H1 (cell line): ENCODE data around the gene CD46. TPM values are rescaled to one million over a fixed set of nuclear protein-coding genes. Genes with fewer than 3 reads are reported as not detected.

ENCODE experiments used
- CTCF ChIA-PET: fragments of 300-600 bp; sonication (Branson Sonifier 250); formaldehyde crosslinking; loops from one replicate; lab custom pipeline; 2021; ENCODE audit not compliant: partially characterized antibody; lab: Charles Lee
- POLR2A ChIA-PET: fragments of 300-600 bp; sonication (Branson Sonifier 250); formaldehyde crosslinking; loops from one replicate; lab custom pipeline; 2021; ENCODE audit warnings: inconsistent platforms; ENCODE audit not compliant: partially characterized antibody; lab: Charles Lee
- DNase-seq, 2 experiments: peaks; one replicate each; pipeline versions ENCODE4 v3.0.0 to v3.0.0-alpha.2; 2010 to 2022; ENCODE audit warnings: low spot score in 2 of 2, low read depth in 1 of 2, mixed read lengths in 1 of 2
- FAIRE-seq: peaks from 2 replicates; lab custom pipeline; 2011; peaks lifted over from hg19 to GRCh38; lab: Jason Lieb, UNC
- H2AFZ ChIP-seq: 2 replicates; pipeline ENCODE4 v1.8.1; 2012; ENCODE audit warnings: low read length, inconsistent platforms
- H2AK5ac ChIP-seq: 2 replicates; pipeline ENCODE4 v1.6.1; 2013; ENCODE audit warnings: low read depth, low read length
- H2BK120ac ChIP-seq: replicated peaks from 2 replicates; pipeline ENCODE3; 2013; ENCODE audit warnings: low read depth, low read length, inconsistent platforms
- H2BK12ac ChIP-seq: 2 replicates; pipeline ENCODE4 v1.6.1; 2013; ENCODE audit warnings: low read depth, low read length
- H2BK15ac ChIP-seq: 2 replicates; pipeline ENCODE4 v1.6.1; 2013; ENCODE audit warnings: low read length
- H2BK20ac ChIP-seq: 2 replicates; pipeline ENCODE4 v1.6.1; 2013; ENCODE audit warnings: low read length
- H2BK5ac ChIP-seq: 2 replicates; pipeline ENCODE4 v1.6.1; 2013; ENCODE audit warnings: low read depth, low read length
- H3K14ac ChIP-seq: 2 replicates; pipeline ENCODE4 v1.6.1; 2013; ENCODE audit warnings: inconsistent platforms; ENCODE audit not compliant: insufficient read length
- H3K18ac ChIP-seq: 2 replicates; pipeline ENCODE4 v1.6.1; 2013; ENCODE audit warnings: low read length; ENCODE audit errors: extremely low read depth
- H3K23ac ChIP-seq: 2 replicates; pipeline ENCODE4 v1.6.1; 2013; ENCODE audit warnings: inconsistent platforms; ENCODE audit not compliant: insufficient read length
- H3K23me2 ChIP-seq: 2 replicates; pipeline ENCODE4 v1.6.1; 2013; ENCODE audit warnings: low read depth, low read length
- H3K27ac ChIP-seq: 2 replicates; pipeline ENCODE4 v1.6.1; 2011; ENCODE audit warnings: low read depth, low read length, inconsistent platforms
- H3K27me3 ChIP-seq, 4 experiments: replicated peaks in 1 of 4; 1 replicate in 1 of 4; 2 replicates in 3 of 4; pipeline versions ENCODE4 v1.6.1 to v1.8.1; 2011 to 2013; ENCODE audit warnings: low read length in 3 of 4, mild to moderate bottlenecking in 3 of 4, inconsistent platforms in 2 of 4, mixed read lengths in 2 of 4, moderate library complexity in 1 of 4; ENCODE audit not compliant: control insufficient read depth in 3 of 4, insufficient read depth in 3 of 4; ENCODE audit errors: extremely low read depth in 1 of 4
- H3K36me3 ChIP-seq, 4 experiments: 2 replicates each; pipeline versions ENCODE4 v1.6.1 to v1.8.1; 2011 to 2013; ENCODE audit warnings: mild to moderate bottlenecking in 4 of 4, low read length in 3 of 4, moderate library complexity in 2 of 4, control low read depth in 1 of 4, inconsistent platforms in 1 of 4; ENCODE audit not compliant: insufficient read depth in 4 of 4, control insufficient read depth in 2 of 4
- H3K4ac ChIP-seq: replicated peaks from 2 replicates; pipeline ENCODE3; 2013; ENCODE audit warnings: low read length, low read depth, mixed read lengths, inconsistent platforms; ENCODE audit not compliant: insufficient read length
- H3K4me1 ChIP-seq, 4 experiments: replicated peaks in 1 of 4; 1 replicate in 1 of 4; 2 replicates in 3 of 4; pipeline versions ENCODE4 v1.6.1 to v1.8.1; 2011 to 2013; ENCODE audit warnings: low read length in 3 of 4, inconsistent platforms in 2 of 4, mixed read lengths in 1 of 4; ENCODE audit not compliant: insufficient read depth in 4 of 4, control insufficient read depth in 3 of 4
- H3K4me2 ChIP-seq, 2 experiments: 2 replicates each; pipeline versions ENCODE4 v1.6.1 to v1.8.1; 2011 to 2013; ENCODE audit warnings: low read depth in 2 of 2, low read length in 2 of 2, control low read depth in 1 of 2, inconsistent platforms in 1 of 2, mild to moderate bottlenecking in 1 of 2; ENCODE audit not compliant: insufficient read depth in 1 of 2
- H3K4me3 ChIP-seq, 4 experiments: fragments of 200-600, 300-600 bp in 1 of 4; sonication (generic), shearing (Covaris generic), sonication (Bioruptor Twin) in 1 of 4; 2 replicates each; pipeline versions ENCODE4 v1.5.1 to v1.8.1; 2011 to 2016; ENCODE audit warnings: low read length in 4 of 4, low read depth in 3 of 4, control low read depth in 2 of 4, inconsistent platforms in 2 of 4, mild to moderate bottlenecking in 2 of 4, mixed read lengths in 1 of 4, moderate library complexity in 1 of 4; ENCODE audit not compliant: insufficient read depth in 2 of 4; ENCODE audit errors: extremely low read depth in 1 of 4
- H3K56ac ChIP-seq: replicated peaks from 2 replicates; pipeline ENCODE3; 2013; ENCODE audit warnings: low read depth, mild to moderate bottlenecking, mixed read lengths, low read length, inconsistent platforms; ENCODE audit not compliant: insufficient read length
- H3K79me1 ChIP-seq: 2 replicates; pipeline ENCODE4 v1.6.1; 2013; ENCODE audit warnings: low read depth, low read length, control low read depth
- H3K79me2 ChIP-seq, 2 experiments: 2 replicates each; pipeline versions ENCODE4 v1.6.1 to v1.8.1; 2012 to 2013; ENCODE audit warnings: low read length in 2 of 2, mild to moderate bottlenecking in 2 of 2, inconsistent platforms in 1 of 2; ENCODE audit not compliant: insufficient read depth in 2 of 2, control insufficient read depth in 1 of 2
- H3K9ac ChIP-seq, 4 experiments: replicated peaks in 1 of 4; 1 replicate in 1 of 4; 2 replicates in 3 of 4; pipeline versions ENCODE4 v1.6.1 to v1.8.1; 2011 to 2013; ENCODE audit warnings: low read depth in 3 of 4, low read length in 3 of 4, control low read depth in 2 of 4, mild to moderate bottlenecking in 2 of 4, moderate library complexity in 2 of 4, inconsistent platforms in 1 of 4; ENCODE audit errors: extremely low read depth in 1 of 4
- H3K9me3 ChIP-seq, 2 experiments: 2 replicates each; pipeline versions ENCODE4 v1.6.1 to v1.8.1; 2012 to 2013; ENCODE audit warnings: mild to moderate bottlenecking in 2 of 2, moderate library complexity in 2 of 2, control low read depth in 1 of 2, inconsistent platforms in 1 of 2, low read depth in 1 of 2, low read length in 1 of 2, mixed read lengths in 1 of 2; ENCODE audit not compliant: insufficient read depth in 2 of 2
- H4K20me1 ChIP-seq, 2 experiments: replicated peaks in 1 of 2; 2 replicates each; pipeline versions ENCODE3 to v1.8.1; 2011 to 2013; ENCODE audit warnings: inconsistent platforms in 2 of 2, low read length in 2 of 2, mild to moderate bottlenecking in 1 of 2; ENCODE audit not compliant: insufficient read depth in 2 of 2, control insufficient read depth in 1 of 2
- H4K5ac ChIP-seq: 2 replicates; pipeline ENCODE4 v1.6.1; 2013; ENCODE audit warnings: low read length, low read depth, mixed read lengths, inconsistent platforms; ENCODE audit not compliant: insufficient read length
- H4K8ac ChIP-seq: 2 replicates; pipeline ENCODE4 v1.8.0; 2013; ENCODE audit warnings: mild to moderate bottlenecking, moderate library complexity, low read length, inconsistent platforms; ENCODE audit not compliant: insufficient read depth; ENCODE audit errors: extremely low read depth
- H4K91ac ChIP-seq: replicated peaks from 2 replicates; pipeline ENCODE3; 2013; ENCODE audit warnings: low read length, mixed read lengths, inconsistent platforms; ENCODE audit not compliant: insufficient read length
- BCL11A ChIP-seq, 2 experiments: IDR thresholded peaks; one replicate each; pipeline ENCODE4 v1.6.1; 2011; ENCODE audit warnings: low read depth in 2 of 2, low read length in 2 of 2, mild to moderate bottlenecking in 2 of 2
- WGBS, 2 experiments: shearing (Covaris generic) in 1 of 2; methylation state at CpG; one replicate each; pipeline versions ENCODE4 v1.1.6 to v1.1.7; 2013 to 2015; ENCODE audit warnings: low lambda C conversion rate in 2 of 2, mixed read lengths in 2 of 2, inconsistent platforms in 1 of 2, low coverage in 1 of 2, missing lambda C conversion rate in 1 of 2; ENCODE audit not compliant: insufficient replicate concordance in 2 of 2, insufficient coverage in 1 of 2, insufficient read length in 1 of 2; ENCODE audit errors: extremely low coverage in 1 of 2, missing lambda C conversion rate in 1 of 2; 5-methylcytosine and 5-hydroxymethylcytosine counted together
- polyA plus RNA-seq, 7 experiments: library from polyadenylated mRNA; depleted of rRNA in 3 of 7; stranded (reverse) in 5 of 7; unstranded in 2 of 7; fragments of >200 nt in 5 of 7; fragments of 200-250 nt in 2 of 7; gene quantifications; 1 replicate in 5 of 7; 2 replicates in 1 of 7; 4 replicates in 1 of 7; pipeline versions ENCODE4 v1.2.1 to v1.2.3, GENCODE V29; 2011 to 2013; ENCODE audit warnings: missing spikeins in 2 of 7, mixed read lengths in 2 of 7
- total RNA-seq: library from RNA; stranded (reverse); fragmentation: NEBNext Ultra II Directional; extraction: Animal tissue kit (Norgen Biotek cat#: 25700); gene quantifications from 2 replicates; pipeline ENCODE4 v1.2.1, GENCODE V29; 2021

Gene CD46
- total and polyA plus RNA-seq, 2 of the 8 experiments (the other 6 are each of a cell fraction or from before 2014, with no cell fraction given): 60.9 to 113 TPM

- H4K8ac ChIP-seq: no peak overlapping the region
- H3K79me1 ChIP-seq: no peaks in the 10 kb centered on the region
- 91% methylated on average over 12 of the region's 13 CpGs; no CpG with 5 or more reads in 1 of the 2 experiments for WGBS, 2 experiments
These were observed 56.0 kb downstream of the CD46 start for GRCh38 chr1:207807690-207808321.

More at GRCh38 chr1:207807690-207808321, 56.0 kb downstream of the CD46 start:
- FAIRE-seq (no peak), DNase-seq (no peak)
- no peaks in the 10 kb centered on the region for H4K20me1 ChIP-seq
- no peak overlapping the region for H3K9ac ChIP-seq
- H3K36me3 ChIP-seq: no peaks in the 10 kb centered on the region
- H3K56ac ChIP-seq: no peak overlapping the region
- H2BK5ac ChIP-seq: no peak overlapping the region
- no peaks in the 10 kb centered on the region for H3K79me2 ChIP-seq
- no peak overlapping the region for H3K4me2 ChIP-seq
- no peak overlapping the region for H4K91ac ChIP-seq
- H3K9me3 ChIP-seq: no peaks in the 10 kb centered on the region
- no peak overlapping the region for H3K23ac ChIP-seq
- no peak overlapping the region for H3K4me3 ChIP-seq
- no peak for TF ChIP-seq BCL11A (IDR thresholded peaks at IDR 0.05; ENCODE audit: low read depth in 2 of 2, low read length in 2 of 2)
- peaks cover 0 to 3% (median 2%) of the 10 kb centered on the region in 4 experiments; a peak in 2 of 7 replicates for H3K4me1 ChIP-seq
- no peak overlapping the region for H3K27ac ChIP-seq
- no peak overlapping the region for H4K5ac ChIP-seq
- ChIA-PET POLR2A (interaction anchor here (1.0 kb wide), 1 partner anchor 8 kb away, joined by 4 read pairs; no protein-coding TSS in a partner anchor), CTCF (interaction anchor here (1.1 to 1.8 kb wide), 2 partner anchors 10 to 155 kb away, joined by 4 to 10 read pairs; no protein-coding TSS in a partner anchor)
- H3K27me3 ChIP-seq: no peaks in the 10 kb centered on the region; a peak in 2 of 7 replicates
- no peak overlapping the region for H2BK15ac ChIP-seq
- no peak overlapping the region for H2BK20ac ChIP-seq
- no peak overlapping the region for H3K14ac ChIP-seq
- no peak overlapping the region; the same call in 1 of the 2 replicates for H3K18ac ChIP-seq
- H2AK5ac ChIP-seq: no peak overlapping the region
- no peak overlapping the region for H3K4ac ChIP-seq
- H3K23me2 ChIP-seq: no peaks in the 10 kb centered on the region
- no peak overlapping the region for H2AFZ ChIP-seq
- no peak overlapping the region for H2BK120ac ChIP-seq
- no peak overlapping the region for H2BK12ac ChIP-seq
